Mesenchymal stem cell (in vitro differentiated cells and primary cell): Measurements from ENCODE around the gene MGA. TPM values are rescaled to one million over a fixed set of nuclear protein-coding genes. Genes with fewer than 3 reads are reported as not detected.

Experiments used
- DNase-seq: peaks from one replicate; pipeline ENCODE4 v3.0.0-alpha.2; 2013
- H2AFZ ChIP-seq: one replicate; pipeline ENCODE4 v1.6.1; 2013; ENCODE audit warnings: low read depth, mild to moderate bottlenecking, control low read depth, inconsistent platforms, low read length, moderate library complexity
- H2AK5ac ChIP-seq: 2 replicates; pipeline ENCODE4 v1.6.1; 2013; ENCODE audit warnings: low read length, moderate library complexity, mild to moderate bottlenecking, inconsistent platforms; ENCODE audit not compliant: severe bottlenecking
- H2BK120ac ChIP-seq: one replicate; pipeline ENCODE4 v1.6.1; 2013; ENCODE audit warnings: low read depth, mild to moderate bottlenecking, inconsistent platforms, low read length, moderate library complexity
- H2BK12ac ChIP-seq, 2 experiments: one replicate each; pipeline ENCODE4 v1.6.1; 2013; ENCODE audit warnings: inconsistent platforms in 2 of 2, low read length in 2 of 2, mild to moderate bottlenecking in 2 of 2, moderate library complexity in 2 of 2, control low read depth in 1 of 2
- H2BK15ac ChIP-seq: one replicate; pipeline ENCODE4 v1.6.1; 2013; ENCODE audit warnings: mild to moderate bottlenecking, low read depth, inconsistent platforms; ENCODE audit not compliant: poor library complexity, severe bottlenecking
- H2BK5ac ChIP-seq: 2 replicates; pipeline ENCODE4 v1.6.1; 2013; ENCODE audit warnings: low read depth, mild to moderate bottlenecking, low read length, control low read depth, inconsistent platforms; ENCODE audit not compliant: poor library complexity, severe bottlenecking
- H3K14ac ChIP-seq, 2 experiments: one replicate each; pipeline ENCODE4 v1.6.1; 2013; ENCODE audit warnings: inconsistent platforms in 2 of 2, low read length in 2 of 2, control low read depth in 1 of 2, mild to moderate bottlenecking in 1 of 2, moderate library complexity in 1 of 2
- H3K18ac ChIP-seq, 2 experiments: one replicate each; pipeline ENCODE4 v1.6.1; 2013; ENCODE audit warnings: inconsistent platforms in 2 of 2, low read length in 2 of 2, control low read depth in 1 of 2, low read depth in 1 of 2, mild to moderate bottlenecking in 1 of 2
- H3K23ac ChIP-seq, 2 experiments: one replicate each; pipeline ENCODE4 v1.6.1; 2013; ENCODE audit warnings: inconsistent platforms in 2 of 2, low read length in 2 of 2, mild to moderate bottlenecking in 2 of 2, moderate library complexity in 2 of 2, control low read depth in 1 of 2
- H3K27ac ChIP-seq: 2 replicates; pipeline ENCODE4 v1.5.1; 2013; ENCODE audit warnings: mild to moderate bottlenecking, moderate library complexity, low read length, control low read depth, inconsistent platforms; ENCODE audit not compliant: poor library complexity, severe bottlenecking
- H3K27me3 ChIP-seq, 2 experiments: 2 replicates each; pipeline versions ENCODE4 v1.6.1 to v1.7.0; 2013; ENCODE audit warnings: low read length in 2 of 2, mild to moderate bottlenecking in 2 of 2, moderate library complexity in 2 of 2, control low read depth in 1 of 2, inconsistent platforms in 1 of 2; ENCODE audit not compliant: control insufficient read depth in 1 of 2, insufficient read depth in 1 of 2
- H3K36me3 ChIP-seq, 2 experiments: 2 replicates each; pipeline versions ENCODE4 v1.6.1 to v1.7.0; 2013; ENCODE audit warnings: low read length in 2 of 2, control low read depth in 1 of 2, inconsistent platforms in 1 of 2, low read depth in 1 of 2, mild to moderate bottlenecking in 1 of 2; ENCODE audit not compliant: insufficient read depth in 2 of 2, control insufficient read depth in 1 of 2
- H3K4ac ChIP-seq, 2 experiments: one replicate each; pipeline ENCODE4 v1.6.1; 2013; ENCODE audit warnings: inconsistent platforms in 2 of 2, low read length in 2 of 2, mild to moderate bottlenecking in 2 of 2, moderate library complexity in 2 of 2, control low read depth in 1 of 2, low read depth in 1 of 2
- H3K4me1 ChIP-seq: 2 replicates; pipeline ENCODE4 v1.6.1; 2013; ENCODE audit warnings: low read depth, low read length, control low read depth; ENCODE audit not compliant: control insufficient read depth, insufficient read depth
- H3K4me2 ChIP-seq: 2 replicates; pipeline ENCODE4 v1.6.1; 2013; ENCODE audit warnings: low read length, mild to moderate bottlenecking, inconsistent platforms; ENCODE audit not compliant: poor library complexity, severe bottlenecking
- H3K4me3 ChIP-seq, 2 experiments: 2 replicates each; pipeline versions ENCODE4 v1.5.1 to v1.7.0; 2013; ENCODE audit warnings: low read length in 2 of 2, mild to moderate bottlenecking in 2 of 2, control low read depth in 1 of 2, low read depth in 1 of 2; ENCODE audit not compliant: insufficient read depth in 1 of 2
- H3K79me1 ChIP-seq: replicated peaks from 2 replicates; pipeline ENCODE4 v1.6.1; 2013; ENCODE audit warnings: mild to moderate bottlenecking, control low read depth, low read length, inconsistent platforms; ENCODE audit not compliant: poor library complexity, severe bottlenecking
- H3K9ac ChIP-seq: 2 replicates; pipeline ENCODE4 v1.7.0; 2013; ENCODE audit warnings: mild to moderate bottlenecking, low read length, moderate library complexity
- H3K9me3 ChIP-seq: 2 replicates; pipeline ENCODE4 v1.7.0; 2013; ENCODE audit warnings: mild to moderate bottlenecking, low read length; ENCODE audit not compliant: control insufficient read depth
- H4K8ac ChIP-seq: one replicate; pipeline ENCODE4 v1.6.1; 2013; ENCODE audit warnings: inconsistent platforms, mild to moderate bottlenecking, low read length, moderate library complexity
- H4K91ac ChIP-seq: one replicate; pipeline ENCODE4 v1.6.1; 2013; ENCODE audit warnings: mild to moderate bottlenecking, low read length, inconsistent platforms
- WGBS: methylation state at CpG from one replicate; pipeline ENCODE4 v1.1.7; 2013; ENCODE audit warnings: mixed read lengths; 5-methylcytosine and 5-hydroxymethylcytosine counted together
- polyA plus RNA-seq, 2 experiments: library from polyadenylated mRNA; stranded (reverse); fragments of 200-250 nt; gene quantifications; one replicate each; pipeline ENCODE4 v1.2.3, GENCODE V29; 2013

The MGA gene
- 4.9 TPM for polyA plus RNA-seq (2013, experiment 1 of 2)
- polyA plus RNA-seq (2013, experiment 2 of 2): 4.9 TPM

GRCh38 chr15:41660235-41661077, at the start of gene MGA:
Gene MGA (plus strand): TSS chr15:41660405.
- peak within 1 kb of the TSS; percentile 92 for H4K91ac ChIP-seq
- H3K9me3 ChIP-seq: no peaks in the 10 kb centered on the region
- H2BK5ac ChIP-seq: peak within 1 kb of the TSS; percentile 68
- H3K14ac ChIP-seq: peak within 1 kb of the TSS in 1 of 2 experiments; percentile 92
- H3K4ac ChIP-seq: peak within 1 kb of the TSS; percentile 75 to 98
- H3K79me1 ChIP-seq: peaks cover 12% of the 10 kb centered on the region
- peak within 1 kb of the TSS; percentile 99 for H4K8ac ChIP-seq
- peak within 1 kb of the TSS; percentile 95 for H2AFZ ChIP-seq
- DNase-seq: peak; percentile 94
- H2BK12ac ChIP-seq: peak within 1 kb of the TSS; percentile 11 to 63
- peak within 1 kb of the TSS; percentile 88 for H3K27ac ChIP-seq
- peaks cover 26% of the 10 kb centered on the region for H3K4me1 ChIP-seq
- H3K23ac ChIP-seq: peak within 1 kb of the TSS; percentile 25 to 87
- peak within 1 kb of the TSS; percentile 65 to 86 for H3K4me3 ChIP-seq
- H3K9ac ChIP-seq: peak within 1 kb of the TSS; percentile 91
- H3K4me2 ChIP-seq: peak within 1 kb of the TSS; percentile 92
- no peaks in the 10 kb centered on the region for H3K36me3 ChIP-seq
- peak within 1 kb of the TSS; percentile 99 for H2BK15ac ChIP-seq
- 1% methylated on average over 86 of the region's 93 CpGs for WGBS
- no peaks in the 10 kb centered on the region for H3K27me3 ChIP-seq
- H2AK5ac ChIP-seq: peak within 1 kb of the TSS; percentile 58
- peak within 1 kb of the TSS; percentile 89 to 98 for H3K18ac ChIP-seq
- peak within 1 kb of the TSS; percentile 88 for H2BK120ac ChIP-seq

DNA sequence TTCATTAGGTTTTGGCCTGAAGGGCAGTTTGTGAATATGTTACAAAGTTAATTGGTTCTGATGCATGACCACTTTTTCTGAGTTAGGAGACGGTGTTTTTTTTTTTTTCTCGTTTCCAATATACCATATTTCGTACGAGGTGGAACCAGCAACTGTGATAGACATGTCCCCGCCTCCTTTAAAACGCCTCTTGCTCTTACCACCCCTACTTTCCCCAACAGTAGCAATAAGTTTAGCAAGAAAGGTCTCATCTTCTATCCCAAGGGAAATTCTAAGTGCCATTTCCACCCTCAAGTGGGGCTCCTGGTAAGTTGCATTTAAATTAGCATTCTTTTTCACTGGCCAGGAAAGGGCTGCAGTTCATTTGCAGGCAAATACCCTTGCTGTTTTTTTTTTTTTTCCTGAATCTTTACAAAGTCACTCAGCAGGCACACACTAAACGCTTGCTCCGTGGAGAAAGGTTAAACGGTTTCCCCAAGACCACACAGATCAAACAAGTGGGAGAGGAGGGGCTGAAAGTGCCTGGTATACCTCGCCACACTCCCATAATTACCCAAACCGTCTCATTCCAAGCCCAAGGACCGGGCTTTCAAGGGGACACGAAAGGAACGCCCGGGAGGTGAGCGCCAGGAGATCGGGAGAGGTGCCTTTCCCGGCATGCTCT, 39.5 kb upstream of the MGA start:
- Histone ChIP-seq H3K14ac (no peak overlapping the region), H2BK120ac (no peak overlapping the region), H3K4ac (peak overlapping the region in 1 of 2 experiments; percentile 58), H2AK5ac (no peak overlapping the region), H2AFZ (peak overlapping the region; percentile 30), H3K27ac (peak overlapping the region; percentile 42), H2BK12ac (no peak overlapping the region), H3K79me1 (peaks cover 6% of the 10 kb centered on the region), H3K23ac (no peak overlapping the region), H3K27me3 (no peaks in the 10 kb centered on the region), H3K36me3 (no peaks in the 10 kb centered on the region), H3K9ac (peak overlapping the region; percentile 83), H3K18ac (peak overlapping the region; percentile 63 to 70), H2BK15ac (no peak overlapping the region), H4K91ac (no peak overlapping the region), H4K8ac (peak overlapping the region; percentile 79), H3K4me2 (peak overlapping the region; percentile 96), H2BK5ac (no peak overlapping the region), H3K4me3 (peak overlapping the region; percentile 58 to 83), H3K9me3 (peaks cover 19% of the 10 kb centered on the region), H3K4me1 (peaks cover 10% of the 10 kb centered on the region)
- peak; percentile 13 for DNase-seq
- 18% methylated on average over 18 of the region's 18 CpGs for WGBS

GRCh38 chr15:41621200-41622193, 38.7 kb upstream of the MGA start:
- peak; percentile 68 for DNase-seq
- H3K79me1 ChIP-seq: peaks cover 6% of the 10 kb centered on the region
- H3K4ac ChIP-seq: peak overlapping the region; percentile 15 to 37
- no peak overlapping the region for H2BK120ac ChIP-seq
- no peak overlapping the region for H2BK5ac ChIP-seq
- no peak overlapping the region for H2AK5ac ChIP-seq
- peaks cover 10% of the 10 kb centered on the region for H3K4me1 ChIP-seq
- H3K14ac ChIP-seq: no peak overlapping the region
- 12% methylated on average over 74 of the region's 104 CpGs for WGBS
- peak overlapping the region; percentile 83 for H3K9ac ChIP-seq
- peak overlapping the region; percentile 96 for H3K4me2 ChIP-seq
- no peaks in the 10 kb centered on the region for H3K27me3 ChIP-seq
- H4K91ac ChIP-seq: peak overlapping the region; percentile 81
- no peak overlapping the region for H2BK15ac ChIP-seq
- peak overlapping the region; percentile 42 for H3K27ac ChIP-seq
- peak overlapping the region; percentile 70 to 75 for H3K18ac ChIP-seq
- H2BK12ac ChIP-seq: peak overlapping the region in 1 of 2 experiments; percentile 24
- H3K9me3 ChIP-seq: peaks cover 19% of the 10 kb centered on the region
- peak overlapping the region; percentile 58 to 83 for H3K4me3 ChIP-seq
- H3K23ac ChIP-seq: no peak overlapping the region
- H3K36me3 ChIP-seq: no peaks in the 10 kb centered on the region
- peak overlapping the region; percentile 89 for H4K8ac ChIP-seq
- H2AFZ ChIP-seq: peak overlapping the region; percentile 30
